PFSK-1 (cell line): ENCODE measurements around the gene UBN2.

Experiments used
- FOXP2 ChIP-seq: optimal IDR thresholded peaks from 2 replicates; pipeline ENCODE3; 2011; ENCODE audit warnings: borderline replicate concordance, control low read depth, inconsistent platforms; ENCODE audit not compliant: insufficient read depth; ENCODE audit errors: extremely low read length, extremely low read depth
- POLR2AphosphoS5 ChIP-seq: IDR thresholded peaks from 2 replicates; pipeline ENCODE4 v1.6.1; 2012; ENCODE audit warnings: low read depth, mild to moderate bottlenecking, control low read depth, low read length, moderate library complexity
- REST ChIP-seq, 2 experiments: IDR thresholded peaks; 2 replicates each; pipeline versions ENCODE4 v1.6.1 to v1.8.0; 2011 to 2012; ENCODE audit warnings: low read depth in 2 of 2, low read length in 2 of 2, control low read depth in 1 of 2, inconsistent platforms in 1 of 2, mild to moderate bottlenecking in 1 of 2, moderate library complexity in 1 of 2; ENCODE audit not compliant: insufficient read depth in 1 of 2
- SIN3A ChIP-seq: IDR thresholded peaks from 2 replicates; pipeline ENCODE4 v1.6.1; 2012; ENCODE audit warnings: mild to moderate bottlenecking, low read length, moderate library complexity, borderline replicate concordance; ENCODE audit not compliant: insufficient read depth
- TAF1 ChIP-seq: IDR thresholded peaks from 2 replicates; pipeline ENCODE4 v1.6.1; 2012; ENCODE audit warnings: low read length, control low read depth, borderline replicate concordance; ENCODE audit not compliant: insufficient read depth

The UBN2 gene

DNA sequence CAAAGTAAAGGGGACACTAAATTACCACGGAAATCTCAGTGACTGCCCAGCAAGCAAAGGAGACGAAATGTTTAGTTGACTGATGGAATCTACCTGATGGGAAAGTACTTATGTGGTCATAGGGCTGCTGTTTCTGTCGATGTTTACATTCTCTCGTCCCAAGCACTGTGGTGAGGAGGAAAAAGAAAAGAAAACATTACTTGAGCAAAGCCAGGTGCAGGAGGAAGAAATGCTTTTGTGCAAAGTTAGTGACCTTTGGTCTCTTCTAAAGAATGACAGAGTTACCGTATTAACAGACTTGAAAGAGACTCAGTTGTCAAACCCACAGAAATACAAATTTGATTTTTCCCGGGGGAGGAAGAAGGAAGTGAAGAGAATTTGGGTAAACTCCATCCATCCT, 66.8 kb downstream of the UBN2 start:
- no peak for TF ChIP-seq REST (IDR thresholded peaks at IDR 0.05; ENCODE audit: insufficient read depth in 1 of 2, low read depth in 2 of 2, low read length in 2 of 2)
- TF ChIP-seq FOXP2: no peak

- TF ChIP-seq REST (IDR thresholded peaks at IDR 0.05; ENCODE audit: insufficient read depth in 1 of 2, low read depth in 2 of 2, low read length in 2 of 2): no peak
- TF ChIP-seq TAF1: no peak
- no peak for TF ChIP-seq POLR2AphosphoS5
- TF ChIP-seq SIN3A: no peak
- TF ChIP-seq FOXP2: no peak
Measured at GRCh38 chr7:139299296-139299695, 68.3 kb downstream of the UBN2 start.

GRCh38 chr7:139300390-139300789, 69.4 kb downstream of the UBN2 start:
- TF ChIP-seq REST (IDR thresholded peaks at IDR 0.05; ENCODE audit: insufficient read depth in 1 of 2, low read depth in 2 of 2, low read length in 2 of 2) (no peak), FOXP2 (no peak), POLR2AphosphoS5 (no peak), SIN3A (no peak), TAF1 (no peak)

GRCh38 chr7:139304517-139304916, 73.5 kb downstream of the UBN2 start:
- TF ChIP-seq REST (IDR thresholded peaks at IDR 0.05; ENCODE audit: insufficient read depth in 1 of 2, low read depth in 2 of 2, low read length in 2 of 2) (no peak), TAF1 (no peak), POLR2AphosphoS5 (no peak), FOXP2 (no peak), SIN3A (no peak)

- no peak for TF ChIP-seq TAF1
- TF ChIP-seq SIN3A: no peak
- no peak for TF ChIP-seq FOXP2
- no peak for TF ChIP-seq REST (IDR thresholded peaks at IDR 0.05; ENCODE audit: insufficient read depth in 1 of 2, low read depth in 2 of 2, low read length in 2 of 2)
- no peak for TF ChIP-seq POLR2AphosphoS5
Measured at GRCh38 chr7:139317939-139318505, 87.0 kb downstream of the UBN2 start.
